ENCODE data around the gene SIRPD. TPM values are rescaled to one million over a fixed set of nuclear protein-coding genes. Genes with fewer than 3 reads are reported as not detected.

Gene SIRPD
- total RNA-seq, 1 donor from 2014 or later = not detected

Other genes starting within 250 kb of the SIRPD start
- 1.2 TPM for gene SDCBP2, start 228.6 kb downstream of the SIRPD start, total RNA-seq
- gene FKBP1A, start 164.7 kb downstream of the SIRPD start, total RNA-seq = 143 TPM
- gene NSFL1C, start 90.9 kb downstream of the SIRPD start, total RNA-seq = 51.6 TPM
- gene SIRPB2, start 66.3 kb downstream of the SIRPD start, total RNA-seq = 4.0 TPM
- gene SIRPB1, start 62.3 kb upstream of the SIRPD start, total RNA-seq = 0.68 TPM
- gene SIRPG, start 100.1 kb upstream of the SIRPD start, total RNA-seq = not detected